Right hindlimb (tissue), 1 donor: ENCODE results near the gene RGS4.
"Not testable (repeated sequence)": the region's sequence is repeated elsewhere in the genome, so short reads cannot be mapped to it uniquely, and the experiment has no call there.

Experiments
- DNase-seq: peaks from one replicate; pipeline ENCODE4 v3.0.0-alpha.2; 2018

The RGS4 gene

DNA sequence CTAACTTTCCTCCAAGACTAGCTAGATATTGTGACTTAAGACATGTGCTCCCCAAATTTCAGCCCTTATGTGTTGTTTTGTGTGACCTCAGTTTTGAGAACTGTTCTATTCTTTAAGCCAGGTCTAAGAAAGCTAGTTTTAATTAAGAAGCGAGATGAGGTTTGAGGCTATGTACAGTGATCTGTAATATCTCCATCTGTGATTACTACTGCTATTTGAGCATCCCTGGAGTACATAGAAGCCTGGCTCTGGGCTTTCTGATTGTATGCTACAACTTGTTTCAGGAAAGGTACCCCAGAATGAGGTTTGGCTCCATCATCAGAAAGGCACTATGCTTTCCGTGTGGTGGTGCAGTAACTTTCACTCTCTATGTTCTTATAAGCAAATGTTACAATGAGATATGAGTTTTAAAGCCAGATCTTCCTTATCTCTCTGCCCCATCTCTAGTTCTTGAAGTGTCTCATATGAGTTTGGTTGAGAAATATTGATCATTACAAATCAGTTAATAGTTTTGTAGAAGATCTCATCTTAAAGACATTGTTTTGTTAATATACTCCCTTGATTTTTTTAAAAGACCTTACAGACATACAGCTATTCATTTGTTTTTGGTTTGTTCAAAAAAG lies 605 bp downstream of the RGS4 start:
- DNase-seq = no peak

DNA sequence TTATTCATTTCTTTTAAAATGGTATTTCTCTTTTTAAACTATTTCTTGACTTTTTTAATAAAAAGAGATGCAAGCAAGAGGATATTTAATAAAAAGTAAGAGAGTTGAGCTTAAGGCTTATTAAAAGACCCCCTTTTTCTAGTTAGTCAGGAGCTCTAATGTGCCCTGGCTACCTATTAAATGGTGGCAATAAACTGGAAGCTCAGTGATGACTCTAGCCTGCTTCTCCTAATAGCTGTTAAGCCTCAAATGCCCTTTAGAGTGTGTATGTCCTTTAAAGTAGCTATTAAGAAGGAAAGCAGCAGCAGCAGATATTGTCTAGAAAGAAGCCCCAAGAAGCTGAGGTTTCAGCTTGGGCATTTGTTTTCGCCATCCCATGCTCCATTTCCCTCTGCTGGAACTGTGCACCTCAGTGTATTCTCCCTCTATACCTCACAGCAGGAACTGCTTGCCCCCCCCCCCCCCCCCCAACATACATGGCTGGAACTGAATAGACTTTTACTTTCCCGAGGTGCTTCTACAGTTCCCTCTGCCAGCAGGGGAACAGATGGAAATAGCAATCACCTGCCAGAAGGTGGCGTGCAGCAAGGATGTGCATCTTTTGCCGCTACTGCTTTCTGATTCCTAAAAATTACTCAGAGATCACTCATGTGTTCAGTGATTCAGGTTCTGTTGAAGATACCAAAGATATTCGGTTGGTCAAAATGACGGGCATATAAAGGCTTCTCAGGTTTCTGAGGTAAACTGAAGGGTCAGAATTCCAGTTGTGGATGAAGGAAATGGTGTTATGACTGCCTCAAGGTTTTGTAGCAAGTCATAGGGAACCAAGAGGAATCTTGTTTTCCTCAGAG lies 2.5 kb downstream of the RGS4 start:
- DNase-seq = peak; percentile 41

DNA sequence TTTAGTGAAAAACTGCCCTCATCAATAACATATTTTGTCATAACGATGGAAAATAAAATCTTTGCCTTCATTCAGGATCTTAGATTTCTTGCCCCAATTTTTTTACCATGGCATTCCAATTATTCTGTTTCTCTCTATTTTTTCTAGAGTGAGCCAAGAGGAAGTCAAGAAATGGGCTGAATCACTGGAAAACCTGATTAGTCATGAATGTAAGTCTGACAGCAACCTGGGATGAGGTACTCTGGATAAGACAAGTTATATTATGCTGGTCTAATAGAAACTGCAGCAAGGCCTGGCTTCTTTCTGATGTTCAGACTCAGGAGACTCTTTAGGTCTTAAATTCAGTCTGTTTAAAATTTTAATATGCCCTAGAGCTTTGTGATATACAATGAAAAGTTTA lies 3.5 kb downstream of the RGS4 start:
- DNase-seq = no peak

DNA sequence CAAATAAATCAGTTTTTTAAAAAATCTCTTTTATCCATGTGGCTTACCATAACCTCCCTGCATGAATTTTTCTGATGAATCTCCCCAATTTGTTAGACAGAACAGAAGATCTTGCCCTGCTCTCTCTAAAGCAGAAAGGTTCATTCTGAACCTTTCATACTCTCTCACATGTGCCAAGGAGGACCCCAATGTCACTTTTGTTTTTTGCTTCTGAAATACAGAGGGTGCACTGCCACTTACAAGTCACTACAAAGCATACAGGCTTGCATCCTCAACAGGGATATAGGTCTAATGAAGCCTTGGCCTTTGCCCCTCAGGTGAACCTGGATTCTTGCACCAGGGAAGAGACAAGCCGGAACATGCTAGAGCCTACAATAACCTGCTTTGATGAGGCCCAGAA lies 4.8 kb downstream of the RGS4 start:
- DNase-seq = no peak

DNA sequence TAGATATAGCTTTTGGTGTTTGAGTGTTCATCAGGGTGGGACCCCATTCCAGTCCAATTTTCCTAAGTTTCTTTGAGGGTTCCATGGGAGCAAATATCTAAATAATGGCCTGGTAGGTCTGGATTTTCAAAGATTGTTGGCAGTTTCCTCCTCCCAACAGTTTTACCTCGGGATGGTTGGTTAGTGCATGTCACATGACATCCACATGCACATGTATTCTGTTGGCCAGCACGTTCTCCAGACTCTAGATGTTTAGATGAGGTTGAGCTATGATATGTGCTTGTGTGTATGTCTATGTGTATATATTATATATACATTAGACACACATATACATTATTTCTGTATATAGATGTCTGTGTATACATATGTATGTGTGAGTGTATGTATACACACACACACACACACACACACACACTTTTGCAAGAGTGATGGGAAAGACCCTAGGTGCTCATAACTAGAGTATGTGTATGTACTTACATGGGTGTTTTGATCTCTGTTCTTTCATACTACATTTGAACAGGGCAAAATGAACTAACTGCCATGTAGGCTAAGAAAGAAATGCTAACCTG lies 5.6 kb downstream of the RGS4 start:
- no peak for DNase-seq

DNA sequence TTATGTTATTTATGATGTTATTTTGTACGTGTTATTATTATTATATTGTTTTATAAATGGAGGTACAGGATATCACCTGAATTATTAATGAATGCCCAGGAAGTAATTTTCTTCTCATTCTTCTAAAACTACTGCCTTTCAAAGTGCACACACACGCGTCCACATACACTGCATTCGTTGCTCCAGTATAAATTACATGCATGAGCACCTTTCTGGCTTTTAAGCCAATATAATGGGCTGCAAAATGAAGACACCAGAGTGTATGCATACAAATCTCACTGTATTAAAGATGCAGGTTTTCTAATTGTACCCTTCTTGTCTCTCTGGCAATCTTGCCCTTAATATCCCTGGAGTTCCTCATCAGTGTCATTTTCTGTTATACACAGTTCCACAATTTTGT lies 6.9 kb downstream of the RGS4 start:
- no peak for DNase-seq

DNA sequence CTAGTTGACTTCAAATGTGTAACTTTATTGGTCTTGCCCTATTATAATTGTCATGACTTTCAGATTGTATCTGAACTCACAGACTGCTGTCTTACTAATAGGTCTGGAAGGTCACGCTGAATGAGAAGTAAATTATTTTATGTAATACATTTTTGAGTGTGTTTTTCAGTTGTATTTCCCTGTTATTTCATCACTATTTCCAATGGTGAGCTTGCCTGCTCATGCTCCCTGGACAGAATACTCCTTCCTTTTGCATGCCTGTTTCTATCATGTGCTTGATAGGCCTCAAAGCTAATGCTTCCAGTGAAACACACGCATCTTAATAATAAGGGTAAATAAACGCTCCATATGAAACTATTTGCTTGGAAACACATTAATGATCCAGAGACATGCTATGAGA lies 7.3 kb downstream of the RGS4 start:
- no peak for DNase-seq

DNA sequence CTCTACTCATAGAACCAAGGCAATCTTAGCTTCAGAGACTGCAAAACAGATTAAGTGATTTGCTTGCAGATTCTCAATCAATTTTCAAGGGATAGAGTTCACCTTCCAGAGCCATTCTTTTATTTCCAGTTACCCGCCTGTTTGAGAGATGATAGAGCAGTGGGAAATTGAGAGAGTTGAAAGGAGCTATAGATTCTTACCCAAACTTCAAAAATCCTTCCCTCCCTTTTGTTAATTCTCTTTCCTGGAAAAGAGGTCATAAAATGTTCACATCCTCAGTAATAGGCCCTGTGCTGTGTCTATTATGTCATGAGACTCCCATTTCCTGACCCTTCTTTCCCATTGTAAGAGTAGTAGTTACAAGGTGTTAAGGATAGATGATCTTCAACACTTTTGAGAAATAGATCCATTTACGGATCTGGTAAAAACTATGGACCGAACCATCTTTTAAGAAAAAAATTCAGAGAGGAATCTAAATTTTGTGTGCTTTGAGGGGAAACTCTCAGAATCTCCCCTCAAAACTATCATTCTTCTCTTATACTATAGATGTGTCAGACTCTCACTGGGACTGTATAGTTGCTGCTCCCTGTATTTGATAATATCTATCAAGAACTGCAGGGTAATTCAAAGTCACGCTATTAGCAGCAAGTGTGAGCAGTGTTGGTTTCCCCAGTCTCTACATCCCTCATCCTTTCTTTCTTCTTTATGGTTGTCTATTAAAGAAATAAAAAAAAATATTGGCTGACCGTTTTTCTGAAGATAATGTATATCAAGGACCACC lies 8.0 kb downstream of the RGS4 start:
- no peak for DNase-seq

DNA sequence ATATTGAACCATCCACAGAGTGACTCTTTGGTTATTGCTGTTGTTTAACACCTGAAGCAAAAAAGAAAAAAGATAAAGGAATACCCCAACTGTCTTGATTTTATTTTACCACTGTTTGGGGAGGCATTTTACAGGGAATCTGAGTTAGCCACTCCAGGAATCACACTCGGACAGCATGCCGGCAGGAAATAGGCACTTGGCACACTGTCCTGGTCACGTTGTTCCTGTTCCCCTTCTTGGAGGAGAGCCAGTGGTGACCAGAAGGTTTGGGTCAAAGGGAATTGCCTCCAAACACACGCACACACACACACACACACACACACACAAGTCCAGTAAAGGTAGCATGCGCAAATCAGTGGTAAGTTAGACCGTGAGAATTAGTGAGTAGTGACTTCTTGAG lies 13.8 kb downstream of the RGS4 start:
- no peak for DNase-seq

DNA sequence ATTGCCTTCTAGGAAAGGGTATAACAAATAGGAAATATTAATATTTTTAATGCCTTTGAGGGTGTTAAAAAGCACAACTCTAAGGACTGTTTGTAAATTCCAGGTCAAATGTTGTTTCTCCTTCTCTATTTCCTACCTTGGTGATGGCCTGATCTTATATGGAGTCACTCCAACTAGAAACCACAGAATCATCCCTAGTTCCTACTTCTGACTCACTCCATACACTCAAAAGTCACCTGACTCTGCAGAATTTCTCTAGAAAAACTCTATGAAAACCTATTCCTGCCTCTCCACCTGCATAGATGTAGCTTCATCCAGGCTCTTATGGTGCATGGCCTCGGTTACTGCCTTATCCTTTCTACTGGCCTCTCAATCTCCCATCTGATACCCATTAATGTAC lies 14.5 kb downstream of the RGS4 start:
- no peak for DNase-seq

DNA sequence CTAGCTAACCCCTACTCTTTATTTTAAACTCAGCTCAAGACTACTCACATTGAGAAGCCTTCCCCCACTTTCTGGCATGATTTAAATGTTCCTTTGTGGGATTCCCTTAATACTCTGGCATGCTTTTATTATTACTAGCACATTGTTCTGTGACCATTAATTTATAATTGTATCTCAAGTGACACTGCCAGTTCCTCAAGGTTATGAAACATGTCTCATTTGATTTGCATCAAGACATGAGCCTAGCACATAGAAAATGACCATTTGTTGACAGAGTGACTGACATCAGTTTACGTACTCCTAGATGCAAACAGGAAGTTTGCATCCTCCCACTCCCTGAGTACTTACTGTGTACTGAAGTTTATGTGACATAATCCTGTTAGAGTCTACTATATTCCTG lies 15.2 kb downstream of the RGS4 start:
- no peak for DNase-seq

DNA sequence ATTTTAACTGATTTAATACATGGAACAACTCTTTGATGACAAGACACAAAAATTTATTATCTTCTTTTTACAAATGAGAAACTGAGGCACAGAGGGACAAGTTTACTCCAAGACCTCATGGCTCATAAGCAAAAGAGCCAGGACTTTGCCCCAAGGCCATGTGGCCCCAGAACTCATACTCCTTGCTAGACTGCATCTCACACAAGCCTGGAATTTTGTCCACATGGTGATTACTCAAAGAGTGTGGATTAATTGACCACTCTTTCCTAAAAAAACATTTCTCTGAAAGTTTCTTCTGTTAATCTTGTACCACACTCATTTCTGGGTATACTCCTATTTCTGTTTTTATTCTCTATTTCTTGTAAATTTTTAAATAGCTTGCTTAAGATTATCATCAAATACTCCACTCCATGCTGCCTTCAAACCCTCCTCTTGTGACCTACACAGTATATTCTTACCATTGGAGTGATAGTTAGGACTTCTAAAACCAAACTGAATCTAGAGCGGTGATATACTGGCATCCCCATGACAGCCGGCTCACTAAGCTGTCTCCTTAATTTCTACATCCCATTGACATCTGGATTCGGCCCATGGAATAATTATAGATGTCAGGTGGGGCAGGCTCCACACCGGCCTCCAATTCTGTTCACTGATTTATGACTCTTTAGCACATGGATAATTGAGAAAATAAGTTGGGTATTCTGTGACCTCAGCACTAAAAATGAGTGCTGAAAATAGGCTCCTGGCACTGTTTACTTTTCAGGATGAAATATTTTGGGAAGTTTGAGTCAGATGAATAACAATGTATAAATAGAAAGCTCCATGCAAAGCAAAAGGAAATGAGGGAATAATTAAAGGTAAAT lies 16.1 kb downstream of the RGS4 start:
- DNase-seq = no peak

DNA sequence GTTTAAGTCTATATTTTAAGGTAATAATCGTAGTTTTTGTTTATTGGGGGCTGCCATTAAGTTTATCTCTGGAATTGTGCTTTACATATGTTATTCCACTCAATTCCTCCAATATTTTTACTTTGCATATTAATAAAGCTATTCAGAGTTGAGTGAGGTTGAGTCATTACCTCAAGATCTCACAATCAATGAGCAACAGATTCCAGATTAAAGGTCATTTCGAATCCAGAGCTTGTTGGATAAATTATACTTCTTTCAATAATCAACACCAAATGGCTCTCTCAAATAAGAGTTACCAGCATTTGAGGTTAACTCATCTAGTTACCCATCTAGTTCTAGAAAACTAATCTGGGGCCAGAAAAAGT lies 16.7 kb downstream of the RGS4 start:
- no peak for DNase-seq

DNA sequence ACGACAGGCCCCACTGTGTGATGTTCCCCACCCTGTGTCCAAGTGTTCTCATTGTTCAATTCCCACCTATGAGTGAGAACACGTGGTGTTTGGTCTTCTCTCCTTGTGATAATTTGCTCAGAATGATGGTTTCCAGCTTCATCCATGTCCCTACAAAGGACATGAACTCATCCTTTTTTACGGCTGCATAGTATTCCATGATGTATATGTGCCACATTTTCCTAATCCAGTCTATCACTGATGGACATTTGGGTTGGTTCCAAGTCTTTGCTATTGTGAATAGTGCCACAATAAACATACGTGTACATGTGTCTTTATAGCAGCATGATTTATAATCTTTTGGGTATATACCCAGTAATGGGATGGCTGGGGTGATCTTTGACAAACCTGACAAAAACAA lies 20.0 kb downstream of the RGS4 start:
- not testable (repeated sequence) for DNase-seq

DNA sequence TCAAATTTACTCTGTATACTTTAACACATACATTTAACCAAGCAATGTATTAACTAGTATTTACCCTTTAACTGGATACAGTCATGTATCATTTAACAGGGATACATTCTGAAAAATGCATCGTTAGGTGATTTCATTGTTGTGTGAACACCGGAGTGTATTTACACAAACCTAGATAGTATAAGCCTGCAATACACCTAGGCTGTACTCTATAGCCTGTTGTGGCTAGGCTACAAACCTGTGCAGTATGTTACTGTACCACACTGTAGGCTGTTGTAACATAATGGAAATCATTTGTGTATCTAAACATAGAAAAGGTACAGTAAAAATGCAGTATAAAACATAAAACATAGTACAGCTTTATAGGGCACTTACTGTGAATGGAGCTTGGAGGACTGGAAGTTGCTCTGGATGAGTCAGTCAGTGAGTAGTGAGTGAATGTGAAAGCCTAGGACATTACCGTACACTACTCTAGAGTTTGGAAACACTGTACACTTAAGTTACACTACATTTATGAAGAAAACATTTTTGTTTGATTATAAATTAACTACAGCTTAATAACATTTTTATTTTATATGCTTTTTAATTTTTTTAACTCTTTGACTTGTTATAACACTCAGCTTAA lies 21.3 kb downstream of the RGS4 start:
- no peak for DNase-seq

DNA sequence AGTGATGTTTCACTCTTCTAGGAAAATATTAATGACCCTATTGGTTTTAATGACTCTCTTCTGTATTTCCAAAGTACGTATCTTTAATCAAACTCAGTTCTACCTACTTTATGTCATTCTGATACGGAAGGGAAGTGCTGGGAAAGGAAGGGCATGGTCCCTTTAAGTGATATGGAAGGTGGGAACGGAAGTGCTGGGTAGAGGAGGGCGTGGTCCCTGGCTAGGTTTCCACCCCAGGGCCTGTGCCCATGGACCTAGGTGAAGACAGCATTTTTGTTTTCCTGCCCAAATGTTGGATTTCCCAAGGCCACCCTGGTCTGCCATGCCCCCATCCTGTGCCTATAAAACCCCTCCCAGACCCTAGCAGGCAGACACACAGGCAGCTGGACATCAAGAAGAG lies 24.0 kb downstream of the RGS4 start:
- DNase-seq = no peak

DNA sequence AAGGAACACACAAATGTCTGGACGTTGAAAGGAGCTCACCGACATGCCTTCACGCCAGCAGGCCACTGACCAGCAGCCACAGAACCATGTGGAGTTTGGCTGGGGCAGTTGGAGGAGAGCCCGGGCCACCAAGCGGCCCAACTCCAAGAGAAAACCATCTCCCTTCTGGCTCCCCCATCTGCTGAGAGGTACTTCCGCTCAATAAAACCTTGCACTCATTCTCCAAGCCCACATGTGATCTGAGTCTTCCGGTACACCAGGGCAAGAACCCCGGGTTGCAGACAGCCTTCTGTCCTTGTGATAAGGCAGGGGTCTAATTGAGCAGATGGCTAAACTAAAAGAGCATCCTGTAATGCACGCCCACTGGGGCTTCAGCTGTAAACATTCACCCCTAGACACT lies 24.4 kb downstream of the RGS4 start:
- no peak for DNase-seq

DNA sequence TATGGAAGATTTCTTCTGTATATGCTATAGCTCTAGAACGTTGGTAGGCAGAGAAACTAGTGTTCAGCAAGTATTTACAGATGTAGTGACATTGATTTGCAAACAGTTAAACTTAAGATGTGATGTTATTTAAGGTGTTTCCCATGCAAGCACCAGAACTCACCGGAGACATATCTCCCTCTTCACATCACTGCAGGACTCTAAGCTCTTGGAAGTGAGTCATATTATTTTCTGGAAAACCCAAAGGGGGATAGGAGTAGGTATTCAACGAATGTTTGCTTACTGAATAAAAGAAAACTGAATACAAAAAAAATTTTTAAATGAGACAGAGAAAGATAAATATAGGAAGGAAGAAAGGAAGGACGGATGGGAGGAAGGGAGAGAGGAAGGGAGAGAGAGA lies 25.0 kb downstream of the RGS4 start:
- DNase-seq = no peak

DNA sequence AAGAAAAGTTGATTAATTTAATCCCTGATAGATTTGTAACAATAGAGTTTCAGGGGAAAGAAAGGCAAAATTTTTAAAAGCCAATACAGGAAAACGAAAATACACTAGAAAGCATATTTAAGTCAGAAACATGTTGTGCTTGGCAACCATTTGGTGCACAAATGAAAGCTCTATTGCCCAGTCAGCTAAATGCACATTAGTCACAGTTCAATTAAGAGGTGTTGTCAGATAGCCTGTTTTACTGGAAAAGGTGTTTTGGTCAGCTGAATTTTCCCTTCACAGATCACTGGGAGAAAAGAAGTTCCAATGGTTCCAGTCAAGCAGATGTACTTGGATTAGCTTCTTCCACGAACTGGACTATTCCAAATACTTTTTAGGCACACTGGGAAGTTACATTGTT lies 25.4 kb downstream of the RGS4 start:
- no peak for DNase-seq

DNA sequence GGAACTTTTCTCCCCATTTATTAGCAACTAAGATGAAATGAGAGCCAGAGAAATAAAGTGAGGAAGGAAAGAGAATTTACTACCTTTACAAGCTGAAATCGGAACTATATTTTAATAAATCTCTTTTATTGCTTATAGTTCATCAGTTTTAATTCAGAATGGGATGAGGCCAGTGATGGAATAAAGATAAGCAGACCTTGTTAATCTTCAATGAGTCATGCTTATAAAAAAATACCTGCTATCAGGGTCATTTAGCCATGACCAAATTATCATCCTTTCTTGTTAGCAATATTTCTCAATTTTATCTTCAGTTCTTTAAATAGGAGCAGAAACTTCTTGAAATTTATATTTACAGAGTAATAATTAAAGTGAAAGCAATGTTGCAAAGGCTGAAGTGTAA lies 26.1 kb downstream of the RGS4 start:
- DNase-seq = no peak

DNA sequence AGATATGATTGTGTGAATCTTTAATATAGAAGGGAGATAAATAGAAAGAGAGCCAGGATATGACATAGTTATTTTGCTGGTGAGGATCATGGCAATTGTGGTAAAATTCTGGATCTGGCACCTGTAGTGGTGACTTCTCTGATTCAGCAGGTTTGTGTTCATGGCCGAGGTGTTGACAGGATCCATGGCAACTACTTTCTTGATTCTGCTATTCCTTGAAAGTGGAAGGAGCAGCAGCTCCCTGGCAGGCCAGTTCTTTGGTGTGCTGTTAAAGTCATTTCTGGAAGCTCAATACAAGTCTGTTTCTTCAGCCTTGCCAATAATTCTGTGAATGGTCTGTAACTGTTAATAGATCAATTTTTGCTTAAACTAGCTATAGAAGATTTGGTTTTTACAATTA lies 33.4 kb downstream of the RGS4 start:
- DNase-seq = peak; percentile 23

DNA sequence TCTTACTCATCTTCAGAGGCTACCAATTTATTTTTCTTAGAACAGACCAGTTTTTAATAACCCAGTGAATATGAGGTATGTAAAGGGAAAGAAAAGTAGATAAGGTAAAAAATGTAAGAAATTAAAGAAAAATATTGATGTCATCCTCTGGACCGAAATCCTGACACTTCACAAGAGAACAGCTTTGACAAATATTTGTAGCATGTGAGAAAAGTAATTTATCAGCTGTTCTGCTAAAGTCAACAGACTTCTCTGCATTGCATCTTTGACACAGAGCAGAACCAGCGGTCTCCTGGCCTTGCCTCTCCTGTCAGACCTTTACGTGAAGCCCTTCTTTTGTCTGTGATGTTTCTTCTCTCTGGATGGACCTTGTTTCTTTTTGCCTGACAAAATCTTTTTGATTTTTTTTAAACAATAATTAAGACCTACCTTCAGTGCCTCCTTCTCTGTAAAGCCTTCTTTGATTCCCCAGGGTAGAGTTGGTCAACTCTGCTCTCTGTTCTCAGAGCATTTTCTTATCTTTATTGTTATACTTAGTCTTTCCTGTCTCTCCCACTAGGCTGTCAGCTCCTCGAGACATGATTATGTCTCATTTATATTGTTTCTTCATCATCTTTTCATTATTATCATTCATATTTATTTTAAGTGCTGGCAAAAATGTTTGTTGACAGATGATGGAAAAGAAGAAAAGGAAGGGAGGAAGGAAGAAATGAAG lies 35.4 kb downstream of the RGS4 start:
- no peak for DNase-seq
